GM19035 (cell line): ENCODE results near the gene ZMYM2.

Experiments used
- ATAC-seq: cut with Tn5 transposase; IDR thresholded peaks from one replicate; pipeline ENCODE4 v1.9.1; 2021; ENCODE audit not compliant: unreplicated experiment

Gene ZMYM2

GRCh38 chr13:20044086-20044485 lies 85.6 kb downstream of the ZMYM2 start:
- no peak for ATAC-seq

- no peak for ATAC-seq
Measured at GRCh38 chr13:20045950-20046548, 87.5 kb downstream of the ZMYM2 start.

DNA sequence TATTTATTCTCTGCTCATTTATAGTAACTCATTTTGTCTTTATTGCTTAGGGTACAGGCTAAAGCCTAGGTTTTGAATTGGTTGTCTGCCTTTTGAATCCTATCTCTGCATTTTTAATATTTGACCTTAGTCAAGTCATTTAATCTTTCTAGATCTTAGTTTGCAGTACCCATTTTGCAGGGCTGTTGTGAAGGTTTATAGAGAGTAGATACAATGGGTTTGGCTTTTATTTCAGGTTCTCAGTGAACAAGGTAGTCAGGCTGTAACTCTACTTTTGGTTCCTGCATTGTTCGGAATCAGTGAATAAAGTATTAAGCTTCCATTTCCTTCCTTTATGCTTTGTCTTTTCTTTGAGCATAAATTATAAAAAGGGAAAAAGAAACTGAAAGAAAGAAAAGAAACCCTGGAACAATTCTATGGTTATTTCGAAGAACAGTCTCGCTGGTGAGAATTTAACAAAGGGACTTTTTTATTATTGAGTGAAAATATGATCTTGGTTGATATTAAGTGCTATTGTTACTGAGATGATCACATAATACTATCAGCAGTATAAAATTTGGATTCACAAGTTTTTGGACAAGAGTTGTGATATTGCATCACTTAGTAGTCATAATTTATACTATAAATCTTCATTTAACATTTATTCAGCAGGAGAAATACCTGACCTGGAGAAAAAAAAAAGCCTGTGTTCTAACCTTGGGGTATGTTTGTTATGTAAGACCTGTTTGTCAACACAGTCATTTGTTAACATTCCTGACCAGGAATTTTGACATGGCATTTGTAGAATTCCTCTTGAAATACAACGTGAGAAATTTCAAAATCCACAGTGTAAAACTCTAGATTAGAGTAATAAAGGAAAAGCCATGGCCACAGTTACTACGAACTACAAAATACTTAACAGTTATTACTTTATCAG lies 91.3 kb downstream of the ZMYM2 start:
- ATAC-seq, result no peak

- ATAC-seq, result no peak
Measured at GRCh38 chr13:20051366-20051765, 92.8 kb downstream of the ZMYM2 start.

GRCh38 chr13:20053016-20053415 lies 94.5 kb downstream of the ZMYM2 start:
- no peak for ATAC-seq

GRCh38 chr13:20053891-20054290 lies 95.4 kb downstream of the ZMYM2 start:
- no peak for ATAC-seq

- ATAC-seq, result no peak
Measured at GRCh38 chr13:20054586-20054985, 96.1 kb downstream of the ZMYM2 start.

- ATAC-seq, result no peak
Measured at GRCh38 chr13:20057214-20057613, 98.7 kb downstream of the ZMYM2 start.

DNA sequence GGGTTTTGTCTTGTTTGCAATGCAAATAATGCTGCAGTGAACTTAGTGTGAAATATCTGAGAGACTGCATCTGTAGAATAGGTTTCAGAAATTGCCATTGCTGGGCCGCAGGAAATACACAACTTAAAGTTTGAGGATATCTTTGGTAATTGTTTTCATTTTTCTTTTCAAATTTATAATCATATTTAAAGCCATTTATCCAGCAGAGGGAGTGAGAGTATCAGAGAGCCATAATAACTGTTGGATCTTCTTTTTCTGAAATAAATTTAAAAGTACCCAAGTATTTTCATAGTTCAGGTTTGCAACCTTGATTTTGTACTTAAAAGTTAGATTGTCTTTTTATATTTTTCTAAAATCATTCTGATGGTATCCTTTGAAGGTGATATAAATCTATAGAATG lies 99.4 kb downstream of the ZMYM2 start:
- no peak for ATAC-seq

GRCh38 chr13:20058476-20058875 lies 99.9 kb downstream of the ZMYM2 start:
- ATAC-seq, result no peak

- ATAC-seq, result no peak
Measured at GRCh38 chr13:20064128-20064527, 105.6 kb downstream of the ZMYM2 start.

DNA sequence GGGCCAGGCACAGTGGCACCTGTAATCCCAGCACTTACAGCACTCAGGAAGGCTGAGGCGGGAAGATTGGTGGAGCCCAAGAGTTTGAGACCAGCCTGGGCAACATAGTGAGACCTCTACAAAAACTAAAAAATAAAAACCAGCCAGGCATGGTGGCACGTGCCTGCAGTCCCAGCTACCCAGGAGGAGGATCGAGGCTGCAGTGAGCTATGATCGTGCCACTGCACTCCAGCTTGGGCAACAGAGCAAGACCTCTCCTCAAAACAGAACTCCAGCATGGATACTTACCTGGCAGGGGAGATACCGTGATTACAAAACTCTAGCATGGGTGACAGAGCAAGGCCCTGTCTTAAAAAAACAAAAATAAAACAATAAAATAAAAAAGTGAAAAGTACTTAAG lies 107.0 kb downstream of the ZMYM2 start:
- ATAC-seq, result no peak

DNA sequence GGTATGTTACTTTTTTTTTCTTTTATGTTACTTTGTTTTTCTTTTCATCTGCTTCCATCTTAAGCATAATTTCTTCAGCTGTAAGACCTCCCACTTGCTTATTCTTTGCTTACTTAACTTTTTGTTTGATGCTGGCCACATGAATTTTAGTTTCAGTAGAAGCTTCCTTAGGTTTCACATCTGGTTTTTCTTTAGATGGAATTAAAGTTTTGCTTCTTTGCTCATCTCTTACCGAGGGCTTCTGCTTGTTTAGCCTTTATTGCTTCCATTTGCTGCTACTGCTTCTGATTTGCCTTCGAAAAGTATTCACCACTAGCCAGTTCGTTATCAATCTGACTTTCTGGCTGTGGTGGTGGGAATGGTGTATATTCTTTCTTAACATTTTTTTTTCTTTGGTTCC lies 111.4 kb downstream of the ZMYM2 start:
- no peak for ATAC-seq

DNA sequence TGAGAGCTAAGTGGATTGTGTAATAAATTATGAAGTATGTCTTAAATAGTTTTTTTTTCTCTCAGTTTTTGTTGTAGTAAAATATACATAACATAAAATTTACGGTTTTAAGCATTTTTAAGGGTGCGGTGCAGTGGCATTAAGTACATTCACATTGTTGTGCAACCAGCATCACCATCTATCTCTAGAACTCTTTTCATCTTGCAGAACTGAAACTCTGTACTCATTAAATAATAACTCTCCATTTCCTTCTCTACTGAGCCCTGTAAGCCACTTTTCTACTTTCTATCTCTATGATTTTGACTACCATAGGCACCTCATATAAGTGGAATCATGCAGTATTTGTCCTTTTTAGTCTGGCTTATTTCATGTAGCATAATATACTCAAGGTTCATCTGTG lies 115.2 kb downstream of the ZMYM2 start:
- no peak for ATAC-seq

- no peak for ATAC-seq
Measured at GRCh38 chr13:20074966-20075365, 116.4 kb downstream of the ZMYM2 start.

DNA sequence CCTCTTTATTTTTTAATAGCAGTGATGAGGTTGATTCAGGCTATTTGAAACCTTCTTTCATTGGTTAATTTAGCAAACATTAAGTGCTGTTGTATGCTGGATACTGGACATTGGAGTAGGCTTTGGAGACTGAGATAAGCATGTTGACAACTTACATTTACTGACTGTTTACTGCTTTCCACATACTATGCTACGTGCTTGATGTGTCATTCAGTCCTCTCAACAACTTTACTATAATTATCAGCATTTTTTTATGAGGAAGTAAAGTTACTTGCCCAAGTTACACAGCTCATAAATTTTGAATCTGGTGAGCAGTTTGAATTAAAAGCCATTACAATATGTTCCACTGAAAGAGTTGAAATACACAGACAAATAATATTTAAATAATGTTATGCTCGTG lies 118.6 kb downstream of the ZMYM2 start:
- no peak for ATAC-seq

DNA sequence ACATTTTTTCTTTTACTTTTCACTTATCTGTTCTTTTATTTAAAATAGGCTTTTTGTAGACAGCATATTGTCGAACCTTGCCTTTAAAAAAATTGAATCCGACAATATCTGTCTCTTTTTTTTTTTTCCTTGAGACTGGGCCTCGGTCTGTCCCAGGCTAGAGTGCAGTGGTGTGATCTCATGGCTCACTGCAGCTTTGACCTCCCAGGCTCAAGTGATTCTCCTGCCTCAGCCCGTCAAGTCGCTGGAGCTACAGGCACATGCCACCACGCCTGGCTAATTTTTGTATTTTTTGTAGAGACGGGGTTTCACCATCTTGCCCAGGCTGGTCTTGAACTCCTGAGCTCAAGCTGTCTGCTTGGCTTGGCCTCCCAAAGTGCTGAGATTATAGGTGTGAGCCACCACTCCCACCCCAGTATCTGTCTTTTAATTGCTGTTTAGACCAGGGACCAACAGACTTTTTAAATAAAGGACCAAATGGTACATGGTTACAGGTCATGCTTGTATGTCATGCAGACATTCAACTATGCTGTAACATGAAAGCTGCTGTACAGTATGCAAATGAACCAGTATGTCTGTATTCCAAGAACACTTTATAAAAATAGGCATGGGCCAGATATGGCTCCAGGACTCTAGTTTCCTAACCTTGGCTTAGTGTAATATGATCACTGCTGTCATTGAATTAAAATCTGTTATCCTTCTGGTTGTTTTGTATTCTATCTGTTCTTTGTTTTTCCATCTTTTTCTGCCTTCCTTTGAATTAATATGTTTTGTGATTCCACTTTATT lies 122.0 kb downstream of the ZMYM2 start:
- ATAC-seq, result no peak

- ATAC-seq, result no peak
Measured at GRCh38 chr13:20090349-20090748, 131.8 kb downstream of the ZMYM2 start.

- no peak for ATAC-seq
Measured at GRCh38 chr13:20093951-20094350, 135.4 kb downstream of the ZMYM2 start.

GRCh38 chr13:20099319-20099718 lies 140.8 kb downstream of the ZMYM2 start:
- no peak for ATAC-seq

DNA sequence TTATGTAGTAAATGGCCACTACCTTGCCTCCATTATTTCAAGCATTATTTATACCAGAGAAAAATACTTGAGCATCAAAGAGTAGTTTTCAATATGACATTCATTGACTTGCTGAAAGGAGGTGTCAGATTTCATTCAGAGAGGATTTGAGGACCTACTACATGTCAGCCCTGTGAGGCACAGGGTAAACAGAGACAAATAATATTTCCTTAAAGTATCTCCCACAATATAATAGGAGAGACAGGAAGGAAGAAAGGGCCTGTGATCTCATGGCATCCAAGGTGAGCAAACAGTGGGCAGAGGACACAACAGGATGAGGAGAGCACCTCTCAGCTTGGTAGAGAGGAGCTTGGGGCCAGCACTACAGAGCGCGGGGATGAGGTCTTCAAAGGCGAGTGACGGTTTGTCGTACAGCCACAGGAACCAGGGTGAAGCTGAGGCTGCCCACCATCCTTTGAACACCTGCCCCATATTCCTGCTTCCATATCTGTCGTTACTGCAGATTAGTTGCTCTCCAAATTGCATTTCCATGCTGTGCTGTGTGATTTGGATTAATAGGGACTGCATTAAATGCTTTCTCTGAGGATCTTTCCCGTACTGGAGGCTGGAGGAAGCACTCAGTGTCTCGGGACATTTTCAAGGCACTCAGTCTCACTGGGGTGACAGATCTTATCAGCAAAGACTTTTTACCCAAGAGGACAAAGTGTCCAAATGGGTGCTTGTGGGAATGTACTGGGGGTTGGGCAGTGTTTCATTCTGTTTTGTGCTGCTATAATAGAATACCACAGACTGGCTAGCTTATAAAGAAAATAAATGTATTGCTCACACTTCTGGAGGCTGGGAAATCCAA lies 143.2 kb downstream of the ZMYM2 start:
- ATAC-seq, result no peak
